ENCODE measurements around the gene IGFALS. TPM values are rescaled to one million over a fixed set of nuclear protein-coding genes. Genes with fewer than 3 reads are reported as not detected.

The IGFALS gene
- total RNA-seq, 4 donors from 2014 or later = 0.42 to 2.4 (median 1.1) TPM

- peak in 1 of 2 donors; percentile 56 for DNase-seq (ENCODE audit: low spot score in 2 of 2)
- Histone ChIP-seq H3K4me3 (no peak overlapping the region), H3K27ac (no peak overlapping the region), H3K9me3 (no peaks in the 10 kb centered on the region), H3K27me3 (no peaks in the 10 kb centered on the region), H3K36me3 (peaks cover 69% of the 10 kb centered on the region), H3K4me1 (peaks cover 7% of the 10 kb centered on the region)
- 94% methylated on average over 8 of the region's 25 CpGs for WGBS
- TF ChIP-seq POLR2AphosphoS5 (IDR thresholded peaks at IDR 0.05) (no peak), EP300 (IDR thresholded peaks at IDR 0.05) (no peak), POLR2A (IDR thresholded peaks at IDR 0.05) (no peak), CTCF (IDR thresholded peaks at IDR 0.05) (no peak)
Observed at GRCh38 chr16:1820096-1820945, 26.8 kb upstream of the IGFALS start.

DNA sequence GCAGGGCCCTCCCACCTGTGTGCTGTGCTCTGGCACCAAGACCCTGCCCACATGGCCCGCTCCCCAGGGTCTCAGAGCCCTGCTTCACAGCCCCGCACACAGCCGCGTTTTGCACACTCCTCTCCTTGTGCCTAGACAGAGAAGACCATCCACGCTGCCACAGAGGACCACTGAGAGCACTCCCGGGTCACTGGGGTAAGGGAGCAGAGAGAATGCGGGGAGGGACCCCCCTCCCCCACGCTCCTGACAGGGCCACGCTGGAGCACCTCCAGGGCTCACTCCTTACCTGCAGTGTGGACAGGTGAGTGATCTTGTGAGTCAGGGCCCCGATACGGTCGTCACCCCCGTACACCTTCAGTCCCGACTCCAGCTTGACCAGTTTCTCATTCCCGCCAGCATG lies 26.1 kb upstream of the IGFALS start:
- no peak overlapping the region for H3K27ac ChIP-seq
- peaks cover 72% of the 10 kb centered on the region for H3K36me3 ChIP-seq
- TF ChIP-seq CTCF (IDR thresholded peaks at IDR 0.05) (no peak), EP300 (IDR thresholded peaks at IDR 0.05) (no peak), POLR2A (IDR thresholded peaks at IDR 0.05) (no peak)
- H3K9me3 ChIP-seq = no peaks in the 10 kb centered on the region
- H3K4me3 ChIP-seq = no peak overlapping the region
- H3K4me1 ChIP-seq = no peaks in the 10 kb centered on the region
- no peaks in the 10 kb centered on the region for H3K27me3 ChIP-seq
- 90% methylated on average over 10 of the region's 15 CpGs for WGBS
- peak in 1 of 2 donors; percentile 46 for DNase-seq (ENCODE audit: low spot score in 2 of 2)

DNA sequence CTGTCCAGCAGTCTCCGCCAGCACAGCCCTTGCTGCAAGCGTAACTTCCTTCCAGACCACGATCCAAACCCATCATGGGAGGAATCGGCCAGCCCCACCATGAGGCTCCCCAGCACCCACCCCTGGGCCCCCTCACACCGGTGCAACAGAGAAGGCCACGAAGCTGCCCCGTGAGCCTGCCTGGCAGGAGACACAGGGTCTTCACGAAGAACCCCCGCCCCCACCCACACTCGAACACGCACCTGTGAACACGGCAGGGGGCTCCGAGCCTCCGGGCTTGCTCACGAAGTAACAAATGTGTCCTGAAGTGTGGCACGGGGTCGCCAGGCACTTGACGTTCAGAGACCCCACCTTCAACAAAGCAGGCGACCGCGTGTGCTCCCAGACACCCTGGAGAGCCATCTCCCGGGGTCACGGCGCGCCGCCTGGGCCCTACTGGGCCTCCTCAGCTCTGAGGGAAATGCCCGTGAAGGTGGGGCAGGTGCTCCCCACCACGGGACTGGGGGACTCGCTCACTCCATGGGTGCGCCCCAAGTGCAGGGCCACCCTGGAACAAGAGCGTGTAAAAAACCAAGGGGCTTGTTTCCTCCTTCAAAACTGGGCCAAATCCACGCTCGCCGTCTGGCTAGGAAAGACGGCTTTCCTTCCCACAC lies 25.5 kb upstream of the IGFALS start:
- Histone ChIP-seq H3K27me3 (no peaks in the 10 kb centered on the region), H3K4me1 (no peaks in the 10 kb centered on the region), H3K9me3 (no peaks in the 10 kb centered on the region), H3K36me3 (peaks cover 73% of the 10 kb centered on the region), H3K27ac (no peak overlapping the region), H3K4me3 (no peak overlapping the region)
- TF ChIP-seq POLR2AphosphoS5 (IDR thresholded peaks at IDR 0.05) (no peak), EP300 (IDR thresholded peaks at IDR 0.05) (no peak), POLR2A (IDR thresholded peaks at IDR 0.05) (no peak), CTCF (IDR thresholded peaks at IDR 0.05) (no peak)
- WGBS = 91% methylated on average over 13 of the region's 35 CpGs
- DNase-seq (ENCODE audit: low spot score in 2 of 2) = no peak

DNA sequence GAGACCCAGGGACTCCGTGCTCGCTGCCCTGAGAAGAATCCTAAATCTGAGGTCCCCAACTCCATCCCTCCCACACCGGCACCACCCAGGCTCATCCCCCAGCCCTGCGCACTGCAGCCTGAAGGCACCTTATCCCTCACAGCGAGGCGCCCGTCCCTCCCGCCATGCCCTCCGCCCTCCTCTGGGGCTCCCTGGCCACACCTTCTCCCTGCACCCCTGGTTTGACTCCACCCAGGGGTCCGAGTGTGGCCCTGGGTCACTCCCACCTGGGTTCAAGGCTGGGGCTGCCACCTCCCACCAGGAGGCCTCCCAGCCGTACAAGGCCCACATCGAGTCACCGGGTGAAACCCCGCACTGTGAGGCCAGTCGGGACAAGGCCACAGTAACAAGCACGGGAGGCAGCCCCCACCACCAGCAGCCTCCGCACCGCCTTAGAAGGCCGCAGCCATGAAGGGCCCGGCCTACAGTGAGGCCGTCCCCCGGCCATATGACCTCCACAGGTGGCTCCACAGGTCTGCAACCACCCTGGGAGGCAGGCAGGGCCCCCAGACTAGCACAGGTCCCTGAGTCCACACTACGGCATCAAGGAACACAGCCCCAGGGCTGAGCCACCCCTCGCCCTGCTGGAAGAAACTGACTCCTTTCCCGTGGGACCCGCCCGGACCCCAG lies 24.8 kb upstream of the IGFALS start:
- no peak overlapping the region for H3K27ac ChIP-seq
- H3K4me1 ChIP-seq = no peaks in the 10 kb centered on the region
- peaks cover 77% of the 10 kb centered on the region for H3K36me3 ChIP-seq
- no peak overlapping the region for H3K4me3 ChIP-seq
- no peaks in the 10 kb centered on the region for H3K9me3 ChIP-seq
- TF ChIP-seq CTCF (IDR thresholded peaks at IDR 0.05) (no peak), POLR2AphosphoS5 (IDR thresholded peaks at IDR 0.05) (no peak), POLR2A (IDR thresholded peaks at IDR 0.05) (no peak), EP300 (IDR thresholded peaks at IDR 0.05) (no peak)
- peak in 1 of 2 donors; percentile 60 for DNase-seq (ENCODE audit: low spot score in 2 of 2)
- WGBS = 97% methylated on average over 11 of the region's 27 CpGs
- no peaks in the 10 kb centered on the region for H3K27me3 ChIP-seq

DNA sequence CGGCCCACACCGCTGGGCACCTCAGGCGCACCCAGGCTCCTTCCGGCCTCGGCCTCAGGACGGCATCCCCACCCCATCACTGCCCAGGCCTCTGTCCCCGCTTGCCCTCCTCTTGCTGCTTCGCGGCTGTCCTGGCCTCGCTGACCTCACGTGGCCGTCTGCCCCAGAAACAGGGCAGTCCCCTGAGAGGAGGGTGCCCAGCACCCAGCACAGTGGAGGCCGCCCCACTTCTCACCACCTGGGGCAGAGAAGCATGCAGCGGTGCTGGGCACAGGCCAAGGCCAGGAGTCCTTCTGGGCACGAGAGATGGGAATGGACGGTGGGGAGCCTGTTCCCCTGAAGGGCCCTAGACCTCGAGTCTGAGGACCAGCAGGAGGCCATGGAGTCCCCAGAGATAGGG lies 24.2 kb upstream of the IGFALS start:
- Histone ChIP-seq H3K9me3 (no peaks in the 10 kb centered on the region), H3K4me1 (peaks cover 3% of the 10 kb centered on the region), H3K36me3 (peaks cover 75% of the 10 kb centered on the region), H3K27ac (no peak overlapping the region), H3K27me3 (no peaks in the 10 kb centered on the region), H3K4me3 (no peak overlapping the region)
- 86% methylated on average over 10 of the region's 17 CpGs for WGBS
- DNase-seq (ENCODE audit: low spot score in 2 of 2) = peak in 1 of 2 donors; percentile 54
- TF ChIP-seq CTCF (IDR thresholded peaks at IDR 0.05) (no peak), POLR2A (IDR thresholded peaks at IDR 0.05) (no peak), EP300 (IDR thresholded peaks at IDR 0.05) (no peak), POLR2AphosphoS5 (IDR thresholded peaks at IDR 0.05) (no peak)

All from suprapubic skin (tissue), 4 donors.